Keratinocyte (primary cell): Measurements from ENCODE around the gene SAFB. TPM values are rescaled to one million over a fixed set of nuclear protein-coding genes. Genes with fewer than 3 reads are reported as not detected.

Experiments
- DNase-seq: peaks from one replicate; pipeline ENCODE4 v3.0.0-alpha.2; 2011; ENCODE audit warnings: low read depth, missing footprints, low spot score
- FAIRE-seq: peaks from 2 replicates; lab custom pipeline; 2011; peaks lifted over from hg19 to GRCh38; lab: Jason Lieb, UNC
- H2AFZ ChIP-seq: 2 replicates; pipeline ENCODE4 v1.6.0; 2012; ENCODE audit warnings: low read length, control low read depth, inconsistent platforms; ENCODE audit not compliant: control insufficient read depth
- H3K27ac ChIP-seq: 2 replicates; pipeline ENCODE4 v1.5.1; 2011; ENCODE audit warnings: low read length; ENCODE audit not compliant: control insufficient read depth, insufficient read depth
- H3K27me3 ChIP-seq: 3 replicates; pipeline ENCODE4 v1.6.0; 2011; ENCODE audit warnings: low read length; ENCODE audit not compliant: control insufficient read depth, insufficient read depth; ENCODE audit errors: extremely low read depth
- H3K36me3 ChIP-seq, 2 experiments: 2 replicates in 1 of 2; 3 replicates in 1 of 2; pipeline ENCODE4 v1.5.1; 2011; ENCODE audit warnings: low read length in 2 of 2, mild to moderate bottlenecking in 1 of 2; ENCODE audit not compliant: control insufficient read depth in 2 of 2, insufficient read depth in 2 of 2; ENCODE audit errors: extremely low read depth in 1 of 2
- H3K4me1 ChIP-seq: 3 replicates; pipeline ENCODE4 v1.5.1; 2011; ENCODE audit warnings: low read length; ENCODE audit not compliant: control insufficient read depth, insufficient read depth; ENCODE audit errors: extremely low read depth
- H3K4me2 ChIP-seq: 3 replicates; pipeline ENCODE4 v1.6.0; 2011; ENCODE audit warnings: low read depth, low read length; ENCODE audit not compliant: control insufficient read depth, insufficient read depth; ENCODE audit errors: extremely low read depth
- H3K4me3 ChIP-seq, 3 experiments: fragments of 200-600 bp in 1 of 3; sonication (generic) in 1 of 3; 2 replicates in 2 of 3; 3 replicates in 1 of 3; pipeline ENCODE4 v1.5.1; 2011 to 2016; ENCODE audit warnings: low read length in 3 of 3, mild to moderate bottlenecking in 3 of 3, control low read depth in 2 of 3, inconsistent platforms in 1 of 3, low read depth in 1 of 3, mixed read lengths in 1 of 3, mixed run types in 1 of 3, moderate library complexity in 1 of 3; ENCODE audit not compliant: control insufficient read depth in 2 of 3, insufficient read depth in 2 of 3; ENCODE audit errors: extremely low read depth in 1 of 3
- H3K79me2 ChIP-seq: 2 replicates; pipeline ENCODE4 v1.6.0; 2012; ENCODE audit warnings: low read length; ENCODE audit not compliant: control insufficient read depth, insufficient read depth
- H3K9ac ChIP-seq: 3 replicates; pipeline ENCODE4 v1.6.0; 2011; ENCODE audit warnings: low read length; ENCODE audit not compliant: control insufficient read depth, insufficient read depth; ENCODE audit errors: extremely low read depth
- H3K9me1 ChIP-seq: 3 replicates; pipeline ENCODE4 v1.6.0; 2011; ENCODE audit warnings: low read length; ENCODE audit not compliant: control insufficient read depth, insufficient read depth; ENCODE audit errors: extremely low read depth
- H3K9me3 ChIP-seq: 2 replicates; pipeline ENCODE4 v1.5.1; 2012; ENCODE audit warnings: low read depth, low read length; ENCODE audit not compliant: control insufficient read depth
- H4K20me1 ChIP-seq: 3 replicates; pipeline ENCODE4 v1.6.0; 2011; ENCODE audit warnings: low read length; ENCODE audit not compliant: control insufficient read depth, insufficient read depth; ENCODE audit errors: extremely low read depth
- CTCF ChIP-seq, 3 experiments: IDR thresholded peaks in 1 of 3; conservative IDR thresholded peaks in 1 of 3; optimal IDR thresholded peaks in 1 of 3; 2 replicates in 2 of 3; 3 replicates in 1 of 3; pipeline versions ENCODE3 to v1.5.1; 2011; ENCODE audit warnings: low read length in 3 of 3, mild to moderate bottlenecking in 3 of 3, moderate library complexity in 2 of 3, control low read depth in 1 of 3, inconsistent platforms in 1 of 3; ENCODE audit not compliant: insufficient read depth in 2 of 3; ENCODE audit errors: extremely low read depth in 1 of 3
- EZH2 ChIP-seq: IDR thresholded peaks from one replicate; pipeline ENCODE4 v1.6.1; 2012; ENCODE audit warnings: inconsistent platforms, mild to moderate bottlenecking, low read length, moderate library complexity
- dilution Hi-C: fragments of 300-500 bp; cut with MboI; formaldehyde crosslinking; loops from one replicate; pipeline ENCODE4 v1.7.0; 2020; ENCODE audit warnings: low sequenced_read_pairs; ENCODE audit not compliant: extremely low pct_ligation_motif_present
- polyA plus RNA-seq, 5 experiments: library from polyadenylated mRNA; depleted of rRNA in 3 of 5; stranded (reverse) in 3 of 5; stranded (forward) in 1 of 5; unstranded in 1 of 5; fragments of >200 nt; gene quantifications; 1 replicate in 1 of 5; 2 replicates in 3 of 5; 3 replicates in 1 of 5; pipeline versions ENCODE4 v1.2.1 to v1.2.3, GENCODE V29; 2011 to 2012; ENCODE audit warnings: missing spikeins in 2 of 5, low read depth in 1 of 5, low replicate concordance in 1 of 5

SAFB gene
- polyA plus RNA-seq, 1 donor (not counting 4 experiments of a cell fraction or from before 2014, with no cell fraction given), result 34.0 TPM

GRCh38 chr19:5652261-5652660 is 29.4 kb downstream of the SAFB start:
- H3K9me3 ChIP-seq, result no peaks in the 10 kb centered on the region
- H3K4me3 ChIP-seq, result no peak overlapping the region
- no peaks in the 10 kb centered on the region for H3K27me3 ChIP-seq
- no peaks in the 10 kb centered on the region for H3K4me1 ChIP-seq
- no peaks in the 10 kb centered on the region for H3K9me1 ChIP-seq
- dilution Hi-C loops, result no loop called here
- H3K27ac ChIP-seq, result no peak overlapping the region
- H3K79me2 ChIP-seq, result peaks cover 10% of the 10 kb centered on the region
- no peak overlapping the region for H2AFZ ChIP-seq
- DNase-seq (no peak), FAIRE-seq (no peak)
- H3K4me2 ChIP-seq, result no peak overlapping the region
- H3K36me3 ChIP-seq, result peaks cover 47 to 72% of the 10 kb centered on the region in 2 experiments
- H4K20me1 ChIP-seq, result peaks cover 4% of the 10 kb centered on the region
- TF ChIP-seq EZH2, result no peak
- no peak for TF ChIP-seq CTCF (optimal IDR thresholded peaks at IDR 0.05 in 1 of 3, IDR thresholded peaks at IDR 0.05 in 1 of 3, conservative IDR thresholded peaks at IDR 0.05 in 1 of 3; ENCODE audit: extremely low read depth in 1 of 3, insufficient read depth in 2 of 3, low read length in 3 of 3)
- no peak overlapping the region for H3K9ac ChIP-seq

GRCh38 chr19:5654931-5655330 is 32.0 kb downstream of the SAFB start:
- Histone ChIP-seq H3K9me1 (no peaks in the 10 kb centered on the region), H2AFZ (no peak overlapping the region), H4K20me1 (peaks cover 1% of the 10 kb centered on the region), H3K4me1 (no peaks in the 10 kb centered on the region), H3K4me3 (no peak overlapping the region), H3K27me3 (no peaks in the 10 kb centered on the region), H3K4me2 (no peak overlapping the region), H3K9me3 (no peaks in the 10 kb centered on the region), H3K79me2 (peaks cover 4% of the 10 kb centered on the region), H3K9ac (no peak overlapping the region), H3K36me3 (peaks cover 43 to 62% of the 10 kb centered on the region in 2 experiments), H3K27ac (no peak overlapping the region)
- dilution Hi-C loops, result no loop called here
- DNase-seq (no peak), FAIRE-seq (no peak)
- TF ChIP-seq CTCF (optimal IDR thresholded peaks at IDR 0.05 in 1 of 3, IDR thresholded peaks at IDR 0.05 in 1 of 3, conservative IDR thresholded peaks at IDR 0.05 in 1 of 3; ENCODE audit: extremely low read depth in 1 of 3, insufficient read depth in 2 of 3, low read length in 3 of 3) (no peak), EZH2 (no peak)
